Smooth muscle cell (in vitro differentiated cells): ENCODE measurements around the gene SCAPER. TPM values are rescaled to one million over a fixed set of nuclear protein-coding genes. Genes with fewer than 3 reads are reported as not detected.
A peak's percentile ranks its signal among the peaks of the same experiment; 100 is the strongest.

Experiments used
- DNase-seq: peaks from one replicate; lab custom pipeline; 2025; ENCODE audit not compliant: unreplicated experiment; lab: John Stamatoyannopoulos, UW
- H2AFZ ChIP-seq: fragments of 200-600 bp; sonication (generic); 2 replicates; pipeline ENCODE4 v1.6.0; 2016; ENCODE audit warnings: antibody characterized with exemption, low read depth, mild to moderate bottlenecking
- H3F3A ChIP-seq: fragments of 200-600 bp; sonication (generic); 2 replicates; pipeline ENCODE4 v1.6.0; 2017; ENCODE audit warnings: antibody characterized with exemption, low read depth
- H3K27ac ChIP-seq: fragments of 200-600 bp; sonication (generic); 2 replicates; pipeline ENCODE4 v1.5.1; 2016; ENCODE audit warnings: low read depth, mild to moderate bottlenecking
- H3K27me3 ChIP-seq: fragments of 200-600 bp; sonication (generic); 2 replicates; pipeline ENCODE4 v1.6.1; 2016; ENCODE audit warnings: low read depth, mild to moderate bottlenecking
- H3K36me3 ChIP-seq: fragments of 200-600 bp; sonication (generic); 2 replicates; pipeline ENCODE4 v1.5.1; 2016; ENCODE audit warnings: low read depth
- H3K4me1 ChIP-seq: fragments of 200-600 bp; sonication (generic); 2 replicates; pipeline ENCODE4 v1.5.1; 2016; ENCODE audit warnings: low read depth
- H3K4me2 ChIP-seq: fragments of 200-600 bp; sonication (generic); 2 replicates; pipeline ENCODE4 v1.6.0; 2016; ENCODE audit warnings: mild to moderate bottlenecking
- H3K4me3 ChIP-seq: fragments of 200-600 bp; sonication (generic); 2 replicates; pipeline ENCODE4 v1.5.1; 2016; ENCODE audit warnings: mild to moderate bottlenecking
- H3K79me2 ChIP-seq: fragments of 200-600 bp; sonication (generic); 2 replicates; pipeline ENCODE4 v1.6.0; 2016; ENCODE audit warnings: low read depth, mild to moderate bottlenecking
- H3K9ac ChIP-seq: fragments of 200-600 bp; sonication (generic); 2 replicates; pipeline ENCODE4 v1.6.0; 2016; ENCODE audit warnings: low read depth
- H3K9me3 ChIP-seq: fragments of 200-600 bp; sonication (generic); replicated peaks from 2 replicates; pipeline ENCODE4 v1.5.1; 2016; ENCODE audit warnings: low read depth
- H4K20me1 ChIP-seq: fragments of 200-600 bp; sonication (generic); 2 replicates; pipeline ENCODE4 v1.6.0; 2016; ENCODE audit warnings: low read depth
- WGBS: methylation state at CpG from one replicate; pipeline ENCODE4 v1.1.7; 2016; ENCODE audit warnings: low lambda C conversion rate; 5-methylcytosine and 5-hydroxymethylcytosine counted together
- polyA plus RNA-seq: library from polyadenylated mRNA; unstranded; fragments of >200 nt; fragmentation: Nextera tagmentation; extraction: Ambion mirVana; gene quantifications from 2 replicates; pipeline ENCODE4 v1.2.1, GENCODE V29; 2016
- total RNA-seq: library from RNA; depleted of rRNA; stranded (reverse); fragments of >200 nt; gene quantifications from 2 replicates; pipeline ENCODE4 v1.2.3, GENCODE V29; 2014
- TF ChIP-seq, protein P1 (sequence below): fragments of 200-600 bp; sonication (generic); IDR thresholded peaks from 2 replicates; pipeline ENCODE4 v1.5.1; 2017; ENCODE audit warnings: borderline replicate concordance, mild to moderate bottlenecking, antibody characterized with exemption; ENCODE audit not compliant: insufficient read depth, poor library complexity, severe bottlenecking

The SCAPER gene
- total and polyA plus RNA-seq, 2 experiments from 2014 or later = 6.6 to 34.3 TPM

DNA sequence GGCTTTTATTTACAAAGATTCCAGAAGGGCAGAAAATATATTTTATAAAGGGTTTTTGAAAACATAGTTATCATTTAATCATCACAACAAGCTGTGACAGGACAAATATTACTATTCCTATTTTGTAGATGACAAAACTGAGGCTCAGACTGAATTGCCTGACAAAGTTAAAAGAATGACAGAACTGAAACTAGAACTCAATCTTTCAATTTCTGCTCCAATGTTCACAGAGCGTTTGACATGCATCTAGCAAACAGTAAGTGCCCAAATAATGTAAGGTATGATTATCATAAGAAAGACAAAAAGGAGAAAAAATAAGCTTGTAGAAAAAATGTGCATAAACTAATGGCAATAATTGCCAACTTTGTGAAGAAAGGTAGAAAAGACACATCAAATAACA, 61.9 kb downstream of the SCAPER start:
- H3K4me2 ChIP-seq = no peak overlapping the region
- no peak overlapping the region for H3K9ac ChIP-seq
- no peaks in the 10 kb centered on the region for H3F3A ChIP-seq
- no peaks in the 10 kb centered on the region for H3K9me3 ChIP-seq
- H3K4me3 ChIP-seq = no peak overlapping the region
- H3K27ac ChIP-seq = no peak overlapping the region
- peaks cover 7% of the 10 kb centered on the region for H4K20me1 ChIP-seq
- no peaks in the 10 kb centered on the region for H3K27me3 ChIP-seq
- H2AFZ ChIP-seq = no peak overlapping the region
- TF ChIP-seq, protein P1, sequence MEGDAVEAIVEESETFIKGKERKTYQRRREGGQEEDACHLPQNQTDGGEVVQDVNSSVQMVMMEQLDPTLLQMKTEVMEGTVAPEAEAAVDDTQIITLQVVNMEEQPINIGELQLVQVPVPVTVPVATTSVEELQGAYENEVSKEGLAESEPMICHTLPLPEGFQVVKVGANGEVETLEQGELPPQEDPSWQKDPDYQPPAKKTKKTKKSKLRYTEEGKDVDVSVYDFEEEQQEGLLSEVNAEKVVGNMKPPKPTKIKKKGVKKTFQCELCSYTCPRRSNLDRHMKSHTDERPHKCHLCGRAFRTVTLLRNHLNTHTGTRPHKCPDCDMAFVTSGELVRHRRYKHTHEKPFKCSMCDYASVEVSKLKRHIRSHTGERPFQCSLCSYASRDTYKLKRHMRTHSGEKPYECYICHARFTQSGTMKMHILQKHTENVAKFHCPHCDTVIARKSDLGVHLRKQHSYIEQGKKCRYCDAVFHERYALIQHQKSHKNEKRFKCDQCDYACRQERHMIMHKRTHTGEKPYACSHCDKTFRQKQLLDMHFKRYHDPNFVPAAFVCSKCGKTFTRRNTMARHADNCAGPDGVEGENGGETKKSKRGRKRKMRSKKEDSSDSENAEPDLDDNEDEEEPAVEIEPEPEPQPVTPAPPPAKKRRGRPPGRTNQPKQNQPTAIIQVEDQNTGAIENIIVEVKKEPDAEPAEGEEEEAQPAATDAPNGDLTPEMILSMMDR = no peak
- no peaks in the 10 kb centered on the region for H3K36me3 ChIP-seq
- DNase-seq = no peak
- H3K79me2 ChIP-seq = no peaks in the 10 kb centered on the region
- H3K4me1 ChIP-seq = no peaks in the 10 kb centered on the region
- whole genome bisulfite sequencing = 94% methylated on average over 1 of the region's 1 CpG

DNA sequence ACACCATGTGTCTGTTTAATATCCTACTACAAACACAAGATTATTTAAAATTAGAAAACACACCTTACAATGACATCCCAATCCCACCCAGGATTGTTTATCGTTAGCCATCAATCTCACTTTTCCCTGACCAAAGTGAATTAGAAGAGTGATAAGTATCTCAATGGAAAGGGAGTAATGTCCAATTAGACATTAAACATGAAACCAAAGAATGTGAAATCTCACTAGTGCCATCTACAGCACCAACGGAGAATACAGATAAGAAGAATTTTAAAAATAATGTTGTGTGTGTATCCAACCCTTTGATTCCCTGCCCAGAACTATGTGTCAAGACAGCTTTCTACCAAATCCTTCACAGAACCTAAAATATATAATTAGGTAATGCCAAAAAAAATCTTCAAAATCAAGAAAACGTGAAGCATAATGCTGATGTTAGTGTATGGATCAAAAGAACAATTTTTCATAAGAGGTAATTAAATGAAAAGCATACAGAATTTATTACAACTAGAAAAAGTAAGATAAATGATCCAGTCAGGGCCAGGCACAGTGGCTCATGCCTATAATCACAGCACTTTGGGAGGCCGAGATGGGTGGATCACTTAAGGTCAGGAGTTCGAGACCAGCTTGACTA, 64.2 kb downstream of the SCAPER start:
- H3K9ac ChIP-seq = no peak overlapping the region
- no peaks in the 10 kb centered on the region for H3K79me2 ChIP-seq
- no peak overlapping the region for H2AFZ ChIP-seq
- H4K20me1 ChIP-seq = peaks cover 7% of the 10 kb centered on the region
- H3K9me3 ChIP-seq = no peaks in the 10 kb centered on the region
- H3K4me3 ChIP-seq = no peak overlapping the region
- 62% methylated on average over 5 of the region's 5 CpGs for WGBS
- H3K4me2 ChIP-seq = no peak overlapping the region
- TF ChIP-seq, protein P1 = peak; percentile 51
- no peaks in the 10 kb centered on the region for H3K4me1 ChIP-seq
- no peak overlapping the region for H3K27ac ChIP-seq
- H3F3A ChIP-seq = no peaks in the 10 kb centered on the region
- no peak for DNase-seq
- H3K27me3 ChIP-seq = no peaks in the 10 kb centered on the region
- H3K36me3 ChIP-seq = no peaks in the 10 kb centered on the region

DNA sequence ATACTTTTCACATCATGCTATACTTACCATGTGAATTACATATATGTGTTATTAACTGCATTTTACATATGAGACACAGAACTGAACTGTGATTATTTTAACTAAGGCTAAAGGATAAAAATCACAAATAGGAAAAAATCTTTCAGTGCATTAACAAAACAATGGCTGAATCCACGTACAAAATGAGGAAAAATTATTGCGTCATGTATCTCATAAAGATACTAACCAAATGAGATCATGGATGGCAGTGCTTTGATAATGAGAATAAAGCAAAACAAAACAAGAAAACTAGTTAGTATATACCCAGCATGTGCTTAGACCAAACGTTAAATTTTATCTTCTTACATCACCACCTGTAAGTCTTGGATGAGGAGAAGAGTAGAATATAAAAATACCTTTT, 66.0 kb downstream of the SCAPER start:
- no peak overlapping the region for H3K4me2 ChIP-seq
- DNase-seq = no peak
- no peaks in the 10 kb centered on the region for H3K79me2 ChIP-seq
- no peaks in the 10 kb centered on the region for H3K4me1 ChIP-seq
- no peaks in the 10 kb centered on the region for H3K9me3 ChIP-seq
- peaks cover 7% of the 10 kb centered on the region for H4K20me1 ChIP-seq
- no peaks in the 10 kb centered on the region for H3K36me3 ChIP-seq
- TF ChIP-seq, protein P1 = no peak
- no peak overlapping the region for H2AFZ ChIP-seq
- H3K4me3 ChIP-seq = no peak overlapping the region
- H3K27ac ChIP-seq = no peak overlapping the region
- H3F3A ChIP-seq = no peaks in the 10 kb centered on the region
- H3K27me3 ChIP-seq = no peaks in the 10 kb centered on the region
- no peak overlapping the region for H3K9ac ChIP-seq
- 84% methylated on average over 3 of the region's 3 CpGs for WGBS

DNA sequence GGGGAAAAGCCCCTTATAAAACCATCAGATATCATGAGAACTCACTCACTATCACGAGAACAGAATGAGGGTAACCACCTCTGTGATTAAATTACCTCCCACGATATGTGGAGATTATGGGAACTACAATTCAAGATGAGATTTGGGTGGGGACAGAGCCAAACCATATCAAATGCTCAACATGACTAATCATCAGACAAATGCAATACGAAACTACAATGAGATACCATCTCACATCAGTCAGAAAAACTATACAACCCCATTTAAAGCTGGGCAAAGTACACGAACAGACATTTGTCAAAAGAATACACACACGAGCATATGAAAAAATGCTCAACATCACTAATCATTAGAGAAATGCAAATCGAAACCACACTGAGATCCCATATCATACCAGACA, 67.7 kb downstream of the SCAPER start:
- WGBS = 89% methylated on average over 6 of the region's 6 CpGs
- no peaks in the 10 kb centered on the region for H3K79me2 ChIP-seq
- no peak overlapping the region for H2AFZ ChIP-seq
- no peaks in the 10 kb centered on the region for H3K4me1 ChIP-seq
- no peak for DNase-seq
- TF ChIP-seq, protein P1 = no peak
- H4K20me1 ChIP-seq = no peaks in the 10 kb centered on the region
- no peak overlapping the region for H3K27ac ChIP-seq
- H3K36me3 ChIP-seq = no peaks in the 10 kb centered on the region
- H3K4me3 ChIP-seq = no peak overlapping the region
- H3K9me3 ChIP-seq = no peaks in the 10 kb centered on the region
- no peaks in the 10 kb centered on the region for H3F3A ChIP-seq
- H3K9ac ChIP-seq = no peak overlapping the region
- H3K4me2 ChIP-seq = no peak overlapping the region
- no peaks in the 10 kb centered on the region for H3K27me3 ChIP-seq
